Trophoblast cell (in vitro differentiated cells and primary cell): Measurements from ENCODE around the gene OR8D2.

Source experiments
- DNase-seq, 2 donors: peaks; one replicate each; pipeline ENCODE4 v3.0.0-alpha.2; 2016
- H2AFZ ChIP-seq: 2 replicates; pipeline ENCODE4 v1.6.1; 2013; ENCODE audit warnings: low read length, moderate library complexity, mild to moderate bottlenecking; ENCODE audit not compliant: insufficient read depth, poor library complexity
- H2AK5ac ChIP-seq: 2 replicates; pipeline ENCODE4 v1.6.1; 2013; ENCODE audit warnings: mild to moderate bottlenecking, low read length
- H2BK120ac ChIP-seq: 2 replicates; pipeline ENCODE4 v1.6.1; 2013; ENCODE audit warnings: low read length, mild to moderate bottlenecking, moderate library complexity; ENCODE audit not compliant: insufficient read depth, poor library complexity
- H2BK12ac ChIP-seq: 2 replicates; pipeline ENCODE4 v1.6.1; 2013; ENCODE audit warnings: mild to moderate bottlenecking, low read length, moderate library complexity
- H2BK5ac ChIP-seq: 2 replicates; pipeline ENCODE4 v1.6.1; 2013; ENCODE audit warnings: low read length, low read depth, moderate library complexity, mild to moderate bottlenecking; ENCODE audit not compliant: poor library complexity
- H3K14ac ChIP-seq: 2 replicates; pipeline ENCODE4 v1.6.1; 2013; ENCODE audit warnings: mild to moderate bottlenecking, low read length
- H3K18ac ChIP-seq: 2 replicates; pipeline ENCODE4 v1.6.1; 2013; ENCODE audit warnings: mild to moderate bottlenecking, low read length
- H3K23ac ChIP-seq: 2 replicates; pipeline ENCODE4 v1.6.1; 2013; ENCODE audit warnings: low read length
- H3K27ac ChIP-seq: 2 replicates; pipeline ENCODE4 v1.5.1; 2013; ENCODE audit warnings: low read depth, mild to moderate bottlenecking, inconsistent platforms, low read length, moderate library complexity
- H3K27me3 ChIP-seq: 2 replicates; pipeline ENCODE4 v1.6.1; 2013; ENCODE audit warnings: inconsistent platforms, mild to moderate bottlenecking, low read length, moderate library complexity; ENCODE audit not compliant: insufficient read depth
- H3K36me3 ChIP-seq, 2 experiments: 1 replicate in 1 of 2; 2 replicates in 1 of 2; pipeline ENCODE4 v1.6.1; 2013; ENCODE audit warnings: low read length in 2 of 2, mild to moderate bottlenecking in 2 of 2, moderate library complexity in 1 of 2; ENCODE audit not compliant: insufficient read depth in 2 of 2, control insufficient read depth in 1 of 2
- H3K4ac ChIP-seq: 2 replicates; pipeline ENCODE4 v1.6.1; 2013; ENCODE audit warnings: low read depth, mild to moderate bottlenecking, low read length, moderate library complexity
- H3K4me1 ChIP-seq, 2 experiments: 1 replicate in 1 of 2; 2 replicates in 1 of 2; pipeline ENCODE4 v1.6.1; 2013; ENCODE audit warnings: low read length in 2 of 2, mild to moderate bottlenecking in 2 of 2, moderate library complexity in 1 of 2; ENCODE audit not compliant: insufficient read depth in 2 of 2, control insufficient read depth in 1 of 2
- H3K4me2 ChIP-seq: 2 replicates; pipeline ENCODE4 v1.6.1; 2013; ENCODE audit warnings: inconsistent platforms, mild to moderate bottlenecking, low read length, moderate library complexity
- H3K4me3 ChIP-seq: 2 replicates; pipeline ENCODE4 v1.5.1; 2013; ENCODE audit warnings: mild to moderate bottlenecking, low read depth, low read length, inconsistent platforms
- H3K79me1 ChIP-seq: one replicate; pipeline ENCODE4 v1.6.1; 2013; ENCODE audit warnings: low read length
- H3K79me2 ChIP-seq: 2 replicates; pipeline ENCODE4 v1.6.1; 2013; ENCODE audit warnings: low read length, mild to moderate bottlenecking; ENCODE audit not compliant: control insufficient read depth, insufficient read depth, poor library complexity
- H3K9ac ChIP-seq: 2 replicates; pipeline ENCODE4 v1.6.1; 2013; ENCODE audit warnings: mild to moderate bottlenecking, low read length
- H3K9me3 ChIP-seq: 2 replicates; pipeline ENCODE4 v1.6.1; 2013; ENCODE audit warnings: low read depth, mild to moderate bottlenecking, control low read depth, inconsistent platforms, low read length; ENCODE audit not compliant: insufficient read depth
- H4K12ac ChIP-seq: 2 replicates; pipeline ENCODE4 v1.6.1; 2013; ENCODE audit warnings: low read depth, mild to moderate bottlenecking, low read length, moderate library complexity
- H4K8ac ChIP-seq: 2 replicates; pipeline ENCODE4 v1.6.1; 2013; ENCODE audit warnings: low read depth, mild to moderate bottlenecking, low read length, moderate library complexity
- H4K91ac ChIP-seq: one replicate; pipeline ENCODE4 v1.6.1; 2013; ENCODE audit warnings: low read depth, mild to moderate bottlenecking, low read length, moderate library complexity
- WGBS: extraction: QIAGEN DNeasy Blood & Tissue Kit; methylation state at CpG from one replicate; pipeline ENCODE4 v1.1.7; 2013; ENCODE audit warnings: missing lambda C conversion rate; ENCODE audit not compliant: insufficient read length, insufficient coverage; ENCODE audit errors: extremely low coverage; 5-methylcytosine and 5-hydroxymethylcytosine counted together

OR8D2 gene

DNA sequence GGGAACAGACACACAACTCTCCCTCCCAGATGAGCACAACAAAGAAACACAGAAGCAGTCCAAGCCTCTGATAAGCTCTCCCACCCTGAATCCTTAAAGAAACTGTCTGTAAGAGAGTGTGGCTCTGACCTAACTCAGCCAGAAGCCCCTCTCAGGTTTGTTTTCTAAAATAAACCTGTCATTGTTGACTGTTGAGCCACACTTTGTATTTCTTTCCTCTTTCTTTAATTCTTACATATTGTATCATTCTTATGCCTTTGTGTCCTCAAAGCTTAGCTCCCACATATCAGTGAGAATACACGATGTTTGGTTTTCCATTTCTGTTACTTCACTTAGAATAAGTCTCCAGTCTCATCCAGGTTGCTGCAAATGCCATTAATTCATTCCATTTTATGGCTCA is 7.8 kb upstream of the OR8D2 start:
- H3K9ac ChIP-seq: no peak overlapping the region
- H3K9me3 ChIP-seq: no peaks in the 10 kb centered on the region
- whole genome bisulfite sequencing: no CpG with 5 or more reads among the region's 1 CpG
- no peak overlapping the region for H3K23ac ChIP-seq
- H4K91ac ChIP-seq: no peak overlapping the region
- H2BK12ac ChIP-seq: no peak overlapping the region
- no peak overlapping the region for H2AK5ac ChIP-seq
- H4K12ac ChIP-seq: no peak overlapping the region
- no peaks in the 10 kb centered on the region for H3K36me3 ChIP-seq
- H3K14ac ChIP-seq: no peak overlapping the region
- H3K4ac ChIP-seq: no peak overlapping the region
- no peaks in the 10 kb centered on the region for H3K79me1 ChIP-seq
- H2BK120ac ChIP-seq: no peak overlapping the region
- H2BK5ac ChIP-seq: no peak overlapping the region
- H4K8ac ChIP-seq: no peak overlapping the region
- no peak overlapping the region for H2AFZ ChIP-seq
- H3K4me3 ChIP-seq: no peak overlapping the region
- H3K79me2 ChIP-seq: no peaks in the 10 kb centered on the region
- no peak overlapping the region for H3K27ac ChIP-seq
- no peak for DNase-seq
- no peaks in the 10 kb centered on the region for H3K27me3 ChIP-seq
- no peak overlapping the region for H3K4me2 ChIP-seq
- H3K18ac ChIP-seq: no peak overlapping the region
- H3K4me1 ChIP-seq: no peaks in the 10 kb centered on the region

DNA sequence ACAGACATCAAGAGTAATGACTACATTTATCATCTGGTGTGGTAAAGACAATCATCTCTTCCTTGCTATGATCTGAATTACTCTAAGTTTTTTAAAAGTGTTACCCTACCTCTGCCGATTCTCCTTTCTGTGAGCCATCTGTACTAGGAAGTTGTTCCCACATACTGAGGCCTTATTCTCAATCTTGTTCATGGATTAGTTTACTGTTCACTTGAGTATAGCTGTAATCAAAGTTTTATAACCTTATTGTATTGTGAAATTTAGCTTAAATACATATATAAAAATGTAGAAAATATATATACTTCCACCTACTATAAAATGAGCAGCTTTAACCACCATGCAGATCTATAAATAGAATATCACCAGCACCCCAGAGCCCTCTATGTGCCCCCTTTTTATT is 2.4 kb upstream of the OR8D2 start:
- H4K12ac ChIP-seq: no peak overlapping the region
- H4K8ac ChIP-seq: no peak overlapping the region
- H2BK120ac ChIP-seq: no peak overlapping the region
- no peak overlapping the region for H3K4me3 ChIP-seq
- H2BK12ac ChIP-seq: no peak overlapping the region
- H3K9ac ChIP-seq: no peak overlapping the region
- H2BK5ac ChIP-seq: no peak overlapping the region
- H2AFZ ChIP-seq: no peak overlapping the region
- H4K91ac ChIP-seq: no peak overlapping the region
- H3K4ac ChIP-seq: no peak overlapping the region
- no peak overlapping the region for H3K23ac ChIP-seq
- WGBS: no CpG with 5 or more reads among the region's 1 CpG
- H3K27me3 ChIP-seq: no peaks in the 10 kb centered on the region
- no peak overlapping the region for H3K27ac ChIP-seq
- H3K4me1 ChIP-seq: no peaks in the 10 kb centered on the region
- no peaks in the 10 kb centered on the region for H3K79me2 ChIP-seq
- no peak overlapping the region for H3K4me2 ChIP-seq
- H3K14ac ChIP-seq: no peak overlapping the region
- no peak overlapping the region for H3K18ac ChIP-seq
- no peak for DNase-seq
- H3K36me3 ChIP-seq: no peaks in the 10 kb centered on the region
- no peak overlapping the region for H2AK5ac ChIP-seq
- no peaks in the 10 kb centered on the region for H3K79me1 ChIP-seq
- no peaks in the 10 kb centered on the region for H3K9me3 ChIP-seq

DNA sequence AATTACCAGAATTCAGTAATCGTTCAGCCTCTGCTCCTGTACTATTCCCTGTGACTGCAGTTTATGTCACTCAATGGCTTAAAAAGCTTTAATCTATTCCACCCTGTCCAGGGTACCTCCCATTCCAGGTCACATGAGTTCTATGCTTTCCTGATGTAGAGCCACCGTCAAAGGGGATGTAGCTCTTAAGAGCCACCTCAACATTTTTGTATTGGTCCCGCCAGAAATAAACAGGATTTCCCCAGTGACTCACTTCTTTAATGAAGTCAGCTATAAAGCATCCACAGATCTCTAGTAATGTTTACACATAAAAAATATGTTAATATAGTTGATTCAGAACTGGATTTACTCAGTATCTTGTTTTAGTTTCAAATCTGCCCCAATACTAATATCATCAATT is 4.9 kb downstream of the OR8D2 start:
- no peaks in the 10 kb centered on the region for H3K27me3 ChIP-seq
- no peak overlapping the region for H2AFZ ChIP-seq
- no peak overlapping the region for H2BK5ac ChIP-seq
- H2AK5ac ChIP-seq: no peak overlapping the region
- H3K4ac ChIP-seq: no peak overlapping the region
- H4K12ac ChIP-seq: no peak overlapping the region
- H2BK120ac ChIP-seq: no peak overlapping the region
- no peaks in the 10 kb centered on the region for H3K9me3 ChIP-seq
- H4K91ac ChIP-seq: no peak overlapping the region
- no peak overlapping the region for H3K14ac ChIP-seq
- no peak overlapping the region for H3K9ac ChIP-seq
- H3K4me3 ChIP-seq: no peak overlapping the region
- no peaks in the 10 kb centered on the region for H3K36me3 ChIP-seq
- H3K27ac ChIP-seq: no peak overlapping the region
- H3K4me1 ChIP-seq: no peaks in the 10 kb centered on the region
- H3K23ac ChIP-seq: no peak overlapping the region
- H3K79me1 ChIP-seq: no peaks in the 10 kb centered on the region
- H4K8ac ChIP-seq: no peak overlapping the region
- no peak overlapping the region for H3K4me2 ChIP-seq
- no peak overlapping the region for H3K18ac ChIP-seq
- WGBS: no CpG with 5 or more reads among the region's 3 CpGs
- H3K79me2 ChIP-seq: no peaks in the 10 kb centered on the region
- no peak for DNase-seq
- no peak overlapping the region for H2BK12ac ChIP-seq

DNA sequence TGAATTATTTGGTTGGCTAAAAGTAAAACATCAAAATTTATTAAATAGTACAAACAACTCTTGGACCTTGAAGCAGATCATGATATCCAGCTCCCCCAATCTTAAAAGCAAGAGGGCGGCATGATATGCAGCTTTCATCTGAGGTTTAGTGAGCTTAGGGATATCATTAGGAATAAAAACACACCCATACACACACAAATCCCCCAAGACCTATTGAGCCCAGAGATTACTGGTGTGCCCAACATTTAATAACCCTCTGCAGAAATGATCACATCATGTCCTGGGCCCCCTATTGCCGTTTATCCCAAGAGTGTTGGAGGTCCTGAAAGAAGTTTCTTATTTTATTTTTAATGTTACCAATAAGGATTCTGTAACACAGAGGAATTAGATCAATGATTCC is 6.1 kb downstream of the OR8D2 start, which contains the start of gene OR8D1:
TSS of gene OR8D1 (minus strand) at position 101 of the 400 bp plus-strand sequence. CDS start 3,183 bp downstream, outside the sequence.
- H3K36me3 ChIP-seq: no peaks in the 10 kb centered on the region
- H4K12ac ChIP-seq: no peak within 1 kb of the TSS
- H3K79me1 ChIP-seq: no peaks in the 10 kb centered on the region
- no peak within 1 kb of the TSS for H2BK5ac ChIP-seq
- H3K18ac ChIP-seq: no peak within 1 kb of the TSS
- H3K9me3 ChIP-seq: no peaks in the 10 kb centered on the region
- no peak within 1 kb of the TSS for H3K4ac ChIP-seq
- H2BK12ac ChIP-seq: no peak within 1 kb of the TSS
- no peaks in the 10 kb centered on the region for H3K4me1 ChIP-seq
- H3K27ac ChIP-seq: no peak within 1 kb of the TSS
- no peak within 1 kb of the TSS for H3K23ac ChIP-seq
- no peak within 1 kb of the TSS for H4K8ac ChIP-seq
- H4K91ac ChIP-seq: no peak within 1 kb of the TSS
- no peak for DNase-seq
- no peak within 1 kb of the TSS for H2BK120ac ChIP-seq
- H3K79me2 ChIP-seq: no peaks in the 10 kb centered on the region
- H2AFZ ChIP-seq: no peak within 1 kb of the TSS
- no CpG with 5 or more reads among the region's 2 CpGs for WGBS
- no peak within 1 kb of the TSS for H3K9ac ChIP-seq
- H3K4me3 ChIP-seq: no peak within 1 kb of the TSS
- no peak within 1 kb of the TSS for H3K14ac ChIP-seq
- no peak within 1 kb of the TSS for H2AK5ac ChIP-seq
- H3K27me3 ChIP-seq: no peaks in the 10 kb centered on the region
- H3K4me2 ChIP-seq: no peak within 1 kb of the TSS
